ENCODE results near the gene CRMP1.
A peak's percentile ranks its signal among the peaks of the same experiment; 100 is the strongest.

Gene CRMP1

DNA sequence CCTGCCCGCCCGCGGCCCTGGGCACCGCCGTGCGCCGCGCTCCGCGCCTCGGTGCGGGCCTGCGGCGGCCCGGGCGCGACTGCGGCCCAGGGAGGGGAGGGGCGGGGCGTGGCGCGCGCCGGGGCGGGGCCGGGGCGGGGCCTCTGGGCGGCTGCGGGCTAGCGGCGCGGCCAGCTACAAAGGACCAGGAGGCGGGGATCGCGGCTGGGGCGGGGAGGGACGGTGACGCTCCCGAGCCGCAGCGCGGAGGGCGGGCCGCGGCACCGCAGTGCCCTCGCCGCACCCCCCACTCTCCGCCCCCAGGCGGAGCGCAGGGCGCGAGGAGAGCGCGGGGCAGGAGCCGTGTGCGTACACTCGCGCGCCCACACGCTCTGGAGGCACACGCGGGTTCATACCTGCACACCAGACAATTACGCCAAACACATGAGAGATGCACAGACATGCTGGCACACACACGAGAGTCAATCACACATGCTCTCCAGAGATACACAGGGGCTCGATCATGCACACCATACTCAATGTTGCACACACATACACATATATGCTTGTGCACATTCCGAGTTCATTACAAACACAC, at the start of gene CRMP1:
TSS of gene CRMP1 (minus strand) at position 83 of the 577 bp plus-strand sequence. CDS start 117 bp downstream, outside the sequence.
- Histone ChIP-seq H4K20me1 (ENCODE audit: insufficient read depth, low read length, poor library complexity, severe bottlenecking) (no peaks in the 10 kb centered on the region), H3K9me2 (replicated peaks; ENCODE audit: low read depth, low read length) (no peaks in the 10 kb centered on the region), H3K4me3 (ENCODE audit: low read length, poor library complexity, severe bottlenecking) (no peak within 1 kb of the TSS), H2AFZ (ENCODE audit: low read length) (no peak within 1 kb of the TSS), H3K9me3 (ENCODE audit: insufficient read depth, low read depth, low read length) (no peaks in the 10 kb centered on the region; the same call in 1 of the 2 replicates), H3K27me3 (ENCODE audit: insufficient read depth, low read length, poor library complexity, severe bottlenecking) (no peaks in the 10 kb centered on the region), H3F3A (ENCODE audit: low read depth) (no peaks in the 10 kb centered on the region), H3K4me1 (ENCODE audit: insufficient read depth, low read length, poor library complexity, severe bottlenecking) (no peaks in the 10 kb centered on the region), H3K36me3 (ENCODE audit: insufficient read depth, low read length) (no peaks in the 10 kb centered on the region), H3K4me2 (ENCODE audit: low read depth, low read length, poor library complexity, severe bottlenecking) (no peak within 1 kb of the TSS), H3K9ac (ENCODE audit: low read depth, low read length, poor library complexity, severe bottlenecking) (no peak within 1 kb of the TSS), H3K79me2 (ENCODE audit: insufficient read depth, low read length) (no peaks in the 10 kb centered on the region)
- TF ChIP-seq EZH2phosphoT487 (IDR thresholded peaks at IDR 0.05; ENCODE audit: borderline replicate concordance) = no peak
- TF ChIP-seq, protein P1, sequence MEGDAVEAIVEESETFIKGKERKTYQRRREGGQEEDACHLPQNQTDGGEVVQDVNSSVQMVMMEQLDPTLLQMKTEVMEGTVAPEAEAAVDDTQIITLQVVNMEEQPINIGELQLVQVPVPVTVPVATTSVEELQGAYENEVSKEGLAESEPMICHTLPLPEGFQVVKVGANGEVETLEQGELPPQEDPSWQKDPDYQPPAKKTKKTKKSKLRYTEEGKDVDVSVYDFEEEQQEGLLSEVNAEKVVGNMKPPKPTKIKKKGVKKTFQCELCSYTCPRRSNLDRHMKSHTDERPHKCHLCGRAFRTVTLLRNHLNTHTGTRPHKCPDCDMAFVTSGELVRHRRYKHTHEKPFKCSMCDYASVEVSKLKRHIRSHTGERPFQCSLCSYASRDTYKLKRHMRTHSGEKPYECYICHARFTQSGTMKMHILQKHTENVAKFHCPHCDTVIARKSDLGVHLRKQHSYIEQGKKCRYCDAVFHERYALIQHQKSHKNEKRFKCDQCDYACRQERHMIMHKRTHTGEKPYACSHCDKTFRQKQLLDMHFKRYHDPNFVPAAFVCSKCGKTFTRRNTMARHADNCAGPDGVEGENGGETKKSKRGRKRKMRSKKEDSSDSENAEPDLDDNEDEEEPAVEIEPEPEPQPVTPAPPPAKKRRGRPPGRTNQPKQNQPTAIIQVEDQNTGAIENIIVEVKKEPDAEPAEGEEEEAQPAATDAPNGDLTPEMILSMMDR (conservative IDR thresholded peaks at IDR 0.05; ENCODE audit: low read length) = no peak

DNA sequence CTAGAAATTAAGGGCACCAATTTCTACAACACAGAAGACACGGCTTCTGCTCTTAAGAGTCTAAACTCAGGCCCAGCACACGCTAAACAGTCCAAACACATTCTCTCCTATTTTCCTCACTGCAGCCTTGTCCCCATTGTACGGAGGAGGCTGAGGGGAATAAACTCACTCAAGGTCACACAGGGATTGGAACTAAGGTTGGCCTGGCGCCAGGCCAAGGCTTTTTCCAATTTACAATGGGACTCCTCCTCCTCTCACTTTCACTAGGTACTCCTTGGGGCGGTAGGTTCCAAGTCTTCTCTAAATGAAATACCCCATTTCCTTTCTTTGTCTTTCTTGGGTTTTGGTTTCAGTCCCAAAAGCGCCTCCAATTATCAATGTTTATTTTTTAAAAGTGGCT, 48.7 kb upstream of the CRMP1 start:
- Histone ChIP-seq H2AFZ (ENCODE audit: low read length) (no peak overlapping the region), H3F3A (ENCODE audit: low read depth) (no peaks in the 10 kb centered on the region), H3K9me2 (replicated peaks; ENCODE audit: low read depth, low read length) (no peaks in the 10 kb centered on the region), H3K4me2 (ENCODE audit: low read depth, low read length, poor library complexity, severe bottlenecking) (no peak overlapping the region), H3K4me3 (ENCODE audit: low read length, poor library complexity, severe bottlenecking) (no peak overlapping the region), H4K20me1 (ENCODE audit: insufficient read depth, low read length, poor library complexity, severe bottlenecking) (no peaks in the 10 kb centered on the region), H3K79me2 (ENCODE audit: insufficient read depth, low read length) (no peaks in the 10 kb centered on the region), H3K36me3 (ENCODE audit: insufficient read depth, low read length) (no peaks in the 10 kb centered on the region), H3K27me3 (ENCODE audit: insufficient read depth, low read length, poor library complexity, severe bottlenecking) (no peaks in the 10 kb centered on the region), H3K9ac (ENCODE audit: low read depth, low read length, poor library complexity, severe bottlenecking) (no peak overlapping the region), H3K9me3 (ENCODE audit: insufficient read depth, low read depth, low read length) (no peaks in the 10 kb centered on the region), H3K4me1 (ENCODE audit: insufficient read depth, low read length, poor library complexity, severe bottlenecking) (peaks cover 3% of the 10 kb centered on the region)
- TF ChIP-seq, protein P1 (conservative IDR thresholded peaks at IDR 0.05; ENCODE audit: low read length) = no peak
- no peak for TF ChIP-seq EZH2phosphoT487 (IDR thresholded peaks at IDR 0.05; ENCODE audit: borderline replicate concordance)

DNA sequence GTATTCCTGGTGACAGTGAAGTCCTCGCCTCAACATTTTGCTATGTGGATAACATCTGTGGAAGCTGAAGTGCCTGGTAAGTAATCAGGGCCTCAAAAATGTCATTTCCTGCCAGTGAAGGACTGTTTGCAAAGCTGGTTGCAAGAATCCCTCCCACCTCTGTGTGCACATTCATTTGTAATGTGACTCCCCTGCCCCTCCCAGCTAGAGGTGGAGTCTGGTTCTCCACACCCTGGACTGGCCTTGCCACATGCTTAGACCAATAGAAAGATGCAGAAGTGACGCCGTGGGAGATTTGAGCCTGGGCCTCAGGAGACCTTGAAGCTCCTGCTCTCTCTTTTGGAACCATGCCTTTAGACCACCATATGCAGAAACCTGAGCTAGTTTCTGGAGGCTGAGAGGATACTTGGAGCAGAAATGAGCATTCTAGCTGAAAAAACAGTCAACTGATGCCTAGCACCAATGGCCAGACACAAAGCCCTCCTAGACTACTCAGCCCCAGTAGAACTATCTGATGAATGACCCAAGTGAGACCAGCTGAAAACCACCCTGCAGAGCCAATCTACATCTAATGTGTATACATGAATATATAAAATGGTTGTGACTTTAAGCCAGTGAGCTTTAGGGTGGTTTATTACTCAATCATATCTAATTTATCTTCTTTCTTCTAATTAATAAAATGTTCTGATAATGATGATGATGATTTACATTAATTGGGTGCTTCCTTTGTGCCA, 47.8 kb upstream of the CRMP1 start:
- Histone ChIP-seq H4K20me1 (ENCODE audit: insufficient read depth, low read length, poor library complexity, severe bottlenecking) (no peaks in the 10 kb centered on the region), H3K9me2 (replicated peaks; ENCODE audit: low read depth, low read length) (no peaks in the 10 kb centered on the region), H2AFZ (ENCODE audit: low read length) (no peak overlapping the region), H3K4me1 (ENCODE audit: insufficient read depth, low read length, poor library complexity, severe bottlenecking) (peaks cover 3% of the 10 kb centered on the region), H3K27me3 (ENCODE audit: insufficient read depth, low read length, poor library complexity, severe bottlenecking) (no peaks in the 10 kb centered on the region), H3K9ac (ENCODE audit: low read depth, low read length, poor library complexity, severe bottlenecking) (no peak overlapping the region), H3F3A (ENCODE audit: low read depth) (no peaks in the 10 kb centered on the region), H3K4me2 (ENCODE audit: low read depth, low read length, poor library complexity, severe bottlenecking) (peak overlapping the region; percentile 25), H3K9me3 (ENCODE audit: insufficient read depth, low read depth, low read length) (no peaks in the 10 kb centered on the region), H3K36me3 (ENCODE audit: insufficient read depth, low read length) (no peaks in the 10 kb centered on the region), H3K79me2 (ENCODE audit: insufficient read depth, low read length) (no peaks in the 10 kb centered on the region), H3K4me3 (ENCODE audit: low read length, poor library complexity, severe bottlenecking) (no peak overlapping the region)
- no peak for TF ChIP-seq EZH2phosphoT487 (IDR thresholded peaks at IDR 0.05; ENCODE audit: borderline replicate concordance)
- TF ChIP-seq, protein P1 (conservative IDR thresholded peaks at IDR 0.05; ENCODE audit: low read length) = no peak

Data from Loucy (cell line).